HG02870 (cell line): ENCODE data around the gene ECHS1.

ENCODE experiments used
- ATAC-seq: cut with Tn5 transposase; IDR thresholded peaks from one replicate; pipeline ENCODE4 v1.9.1; 2021; ENCODE audit warnings: mild to moderate bottlenecking, moderate library complexity; ENCODE audit not compliant: unreplicated experiment

Gene ECHS1

GRCh38 chr10:133344236-133344635 lies 28.9 kb downstream of the ECHS1 start:
- no peak for ATAC-seq

- ATAC-seq: no peak
Observed at GRCh38 chr10:133343558-133343957, 29.6 kb downstream of the ECHS1 start.

- no peak for ATAC-seq
Observed at GRCh38 chr10:133342942-133343341, 30.2 kb downstream of the ECHS1 start.

- ATAC-seq: no peak
Observed at GRCh38 chr10:133341983-133342382, 31.2 kb downstream of the ECHS1 start.

GRCh38 chr10:133339708-133340380 lies 33.3 kb downstream of the ECHS1 start:
- no peak for ATAC-seq

GRCh38 chr10:133338080-133339071 lies 34.8 kb downstream of the ECHS1 start:
- ATAC-seq: no peak

GRCh38 chr10:133337370-133337725 lies 35.8 kb downstream of the ECHS1 start:
- ATAC-seq: no peak

GRCh38 chr10:133336577-133337369 lies 36.4 kb downstream of the ECHS1 start, which contains the start of gene CALY:
Gene CALY (minus strand): TSS chr10:133336896. CDS start chr10:133328989, 7,907 bp downstream.
- no peak for ATAC-seq

- no peak for ATAC-seq
Observed at GRCh38 chr10:133336118-133336576, 37.0 kb downstream of the ECHS1 start.

- no peak for ATAC-seq
Observed at GRCh38 chr10:133335246-133336117, 37.7 kb downstream of the ECHS1 start.

GRCh38 chr10:133334503-133335245 lies 38.5 kb downstream of the ECHS1 start:
- no peak for ATAC-seq

GRCh38 chr10:133332936-133333699 lies 40.0 kb downstream of the ECHS1 start:
- ATAC-seq: no peak

GRCh38 chr10:133329491-133330202 lies 43.5 kb downstream of the ECHS1 start:
- peak; percentile 90 for ATAC-seq

- ATAC-seq: no peak
Observed at GRCh38 chr10:133328358-133329343, 44.5 kb downstream of the ECHS1 start.

- no peak for ATAC-seq
Observed at GRCh38 chr10:133327651-133328357, 45.4 kb downstream of the ECHS1 start.
